HepG2 (cell line): ENCODE measurements around the gene TDRD10. TPM values are rescaled to one million over a fixed set of nuclear protein-coding genes. Genes with fewer than 3 reads are reported as not detected.

ENCODE experiments used
- ATAC-seq: fragments of 200-7000 bp; cut with Tn5 transposase; 3 replicates; pipeline ENCODE4 v1.9.1; 2020; ENCODE audit warnings: mild to moderate bottlenecking, moderate library complexity
- BruUV-seq: library from RNA; stranded (reverse); fragments of 400-500 nt; replicated peaks from 2 replicates; lab custom pipeline; 2021; lab: Mats Ljungman, UMichigan
- CTCF ChIA-PET: fragments of 300-600 bp; formaldehyde crosslinking; extraction: SDS; loops from one replicate; lab custom pipeline; 2021; ENCODE audit warnings: low total read pairs, inconsistent platforms, low intra/inter-chr PET ratio; lab: Yijun Ruan, JAX
- POLR2A ChIA-PET: fragments of 350-600 bp; sonication (Branson Sonifier 250); formaldehyde crosslinking; loops from one replicate; lab custom pipeline; 2020; ENCODE audit warnings: antibody characterized with exemption, inconsistent platforms; lab: Yijun Ruan, JAX
- DNase-seq: peaks from one replicate; pipeline ENCODE4 v3.0.0-alpha.2; 2015; ENCODE audit warnings: low spot score
- FAIRE-seq: peaks from 3 replicates; lab custom pipeline; 2011; peaks lifted over from hg19 to GRCh38; lab: Jason Lieb, UNC
- H2AFZ ChIP-seq: one replicate; pipeline ENCODE4 v1.6.1; 2011; ENCODE audit warnings: low read length, inconsistent platforms
- H3K27ac ChIP-seq: fragments of 300-600 bp; 3 replicates; pipeline ENCODE4 v1.8.0; 2011; ENCODE audit warnings: mixed run types, mild to moderate bottlenecking, mixed read lengths, low read length, inconsistent platforms; ENCODE audit not compliant: insufficient read depth; ENCODE audit errors: extremely low read length
- H3K27me3 ChIP-seq, 2 experiments: fragments of 200-600 bp in 1 of 2; 2 replicates in 1 of 2; 3 replicates in 1 of 2; pipeline versions ENCODE4 v1.6.0 to v1.8.0; 2011; ENCODE audit warnings: low read length in 2 of 2, mild to moderate bottlenecking in 2 of 2, moderate library complexity in 2 of 2, inconsistent platforms in 1 of 2; ENCODE audit not compliant: insufficient read depth in 2 of 2, control insufficient read depth in 1 of 2
- H3K36me3 ChIP-seq, 2 experiments: fragments of 200-600 bp in 1 of 2; replicated peaks in 1 of 2; 2 replicates in 1 of 2; 3 replicates in 1 of 2; pipeline versions ENCODE4 v1.5.1 to v1.8.0; 2011; ENCODE audit warnings: low read length in 2 of 2, inconsistent platforms in 1 of 2; ENCODE audit not compliant: insufficient read depth in 2 of 2, control insufficient read depth in 1 of 2
- H3K4me1 ChIP-seq: 2 replicates; pipeline ENCODE4 v1.5.1; 2012; ENCODE audit warnings: low read length, inconsistent platforms; ENCODE audit not compliant: insufficient read depth
- H3K4me2 ChIP-seq: 2 replicates; pipeline ENCODE4 v1.6.0; 2011; ENCODE audit warnings: low read depth, low read length, inconsistent platforms
- H3K4me3 ChIP-seq, 3 experiments: fragments of 200-600 bp in 1 of 3; sonication (generic), shearing (Covaris generic) in 1 of 3; replicated peaks in 1 of 3; 2 replicates each; pipeline ENCODE4 v1.5.1; 2011 to 2016; ENCODE audit warnings: low read length in 3 of 3, inconsistent platforms in 2 of 3, low read depth in 2 of 3, mild to moderate bottlenecking in 2 of 3, control low read depth in 1 of 3, mixed read lengths in 1 of 3; ENCODE audit not compliant: insufficient read depth in 1 of 3
- H3K79me2 ChIP-seq: one replicate; pipeline ENCODE4 v1.6.1; 2011; ENCODE audit warnings: low read length, inconsistent platforms; ENCODE audit not compliant: insufficient read depth
- H3K9ac ChIP-seq: 2 replicates; pipeline ENCODE4 v1.6.0; 2011; ENCODE audit warnings: mild to moderate bottlenecking, low read depth, low read length, inconsistent platforms; ENCODE audit not compliant: insufficient read depth
- H3K9me3 ChIP-seq: 2 replicates; pipeline ENCODE4 v1.5.1; 2012; ENCODE audit warnings: mild to moderate bottlenecking, low read length
- H4K20me1 ChIP-seq: 2 replicates; pipeline ENCODE4 v1.6.0; 2011; ENCODE audit warnings: inconsistent platforms, mild to moderate bottlenecking, low read length, moderate library complexity; ENCODE audit not compliant: insufficient read depth
- GRHL1 ChIP-seq: sonication (generic); formaldehyde crosslinking; conservative IDR thresholded peaks from 2 replicates; pipeline ENCODE4 v1.8.0; 2022; ENCODE audit warnings: missing genetic modification reagents
- IRF2 ChIP-seq: IDR thresholded peaks from 2 replicates; pipeline ENCODE4 v1.6.1; 2018; ENCODE audit warnings: missing genetic modification reagents, missing compliant biosample characterization
- LRRFIP1 ChIP-seq: sonication (generic); formaldehyde crosslinking; conservative IDR thresholded peaks from 2 replicates; pipeline ENCODE4 v1.4.0; 2020; ENCODE audit warnings: missing genetic modification reagents
- NFE2L2 ChIP-seq: fragments of 150-350 bp; IDR thresholded peaks from 2 replicates; pipeline ENCODE4 v1.6.1; 2014; ENCODE audit warnings: low read length
- TOE1 ChIP-seq: sonication (generic); formaldehyde crosslinking; IDR thresholded peaks from 2 replicates; pipeline ENCODE4 v1.4.0; 2020; ENCODE audit warnings: mild to moderate bottlenecking, missing genetic modification reagents
- in situ Hi-C: cut with HindIII; loops from 2 replicates; pipeline ENCODE4 v1.10.0; 2017; ENCODE audit warnings: low pct_unique_long_range_greater_than_20kb; ENCODE audit not compliant: extremely low pct_ligation_motif_present
- intact Hi-C: fragments of 100-400 bp; cut with micrococcal nuclease; formaldehyde crosslinking; loops from one replicate; pipeline ENCODE4 v1.10.0; 2022; ENCODE audit not compliant: unreplicated experiment
- polyA plus RNA-seq, 8 experiments: library from polyadenylated mRNA; depleted of rRNA in 3 of 8; stranded (reverse) in 7 of 8; unstranded in 1 of 8; fragments of >200 nt; fragmentation: Illumina TruSeq in 4 of 8; extraction: Trizol in 4 of 8; gene quantifications; 2 replicates each; pipeline versions ENCODE4 v1.2.1 to v1.2.3, GENCODE V29; 2011 to 2016; ENCODE audit warnings: low read depth in 4 of 8, missing spikeins in 1 of 8, mixed read lengths in 1 of 8; ENCODE audit not compliant: insufficient read depth in 1 of 8
- total RNA-seq, 5 experiments: library from RNA; depleted of rRNA; stranded (reverse); fragments of >200 nt; fragmentation: Illumina TruSeq; extraction: Trizol; gene quantifications; 2 replicates each; pipeline ENCODE4 v1.2.3, GENCODE V29; 2016; ENCODE audit warnings: low read depth in 1 of 5
- TF ChIP-seq, protein P1 (sequence below): IDR thresholded peaks from 2 replicates; pipeline ENCODE4 v1.6.1; 2016; ENCODE audit warnings: mild to moderate bottlenecking, missing biosample characterization, missing genetic modification reagents

TDRD10 gene
- total and polyA plus RNA-seq, 2 of the 13 experiments (the other 11 are each of a cell fraction or from before 2014, with no cell fraction given), result not detected

GRCh38 chr1:154524881-154525280 lies 22.9 kb downstream of the TDRD10 start:
- Histone ChIP-seq H2AFZ (no peak overlapping the region), H3K27me3 (peaks cover 0 to 13% of the 10 kb centered on the region in 2 experiments; a peak in 4 of 5 replicates), H3K4me2 (no peak overlapping the region), H3K27ac (no peak overlapping the region), H3K4me3 (no peak overlapping the region), H3K79me2 (no peaks in the 10 kb centered on the region), H3K9me3 (no peaks in the 10 kb centered on the region), H4K20me1 (no peaks in the 10 kb centered on the region), H3K36me3 (no peaks in the 10 kb centered on the region), H3K4me1 (0 out of 2 replicates have a peak, but pooled peaks cover 8% of the 10 kb centered on the region), H3K9ac (no peak overlapping the region)
- CTCF ChIA-PET, result no interaction called here
- TF ChIP-seq GRHL1 (CRISPR knock-in tag), result no peak
- TF ChIP-seq LRRFIP1 (CRISPR knock-in tag), result no peak
- TF ChIP-seq TOE1, result no peak
- TF ChIP-seq, protein P1, sequence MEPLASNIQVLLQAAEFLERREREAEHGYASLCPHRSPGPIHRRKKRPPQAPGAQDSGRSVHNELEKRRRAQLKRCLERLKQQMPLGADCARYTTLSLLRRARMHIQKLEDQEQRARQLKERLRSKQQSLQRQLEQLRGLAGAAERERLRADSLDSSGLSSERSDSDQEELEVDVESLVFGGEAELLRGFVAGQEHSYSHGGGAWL (CRISPR knock-in tag), result no peak
- no peak for TF ChIP-seq NFE2L2
- TF ChIP-seq IRF2, result no peak
- intact Hi-C loops (no loop called here), in situ Hi-C loops (no loop called here)
- FAIRE-seq (no peak), ATAC-seq (no peak), DNase-seq (no peak)
- no TSS peak for BruUV-seq
- POLR2A ChIA-PET, result no interaction called here
